ENCODE data around the gene FTSJ1. TPM values are rescaled to one million over a fixed set of nuclear protein-coding genes. Genes with fewer than 3 reads are reported as not detected.

The FTSJ1 gene
- total RNA-seq, 2 donors from 2014 or later = 58.4 to 76.6 TPM

GRCh38 chrX:48480583-48480982 is 4.6 kb downstream of the FTSJ1 start:
- no peak for ATAC-seq
- no peak for DNase-seq (ENCODE audit: low spot score in 2 of 2)
- H3K27ac Mint-ChIP-seq = peak overlapping the region; percentile 69 to 85

GRCh38 chrX:48482526-48482925 is 6.5 kb downstream of the FTSJ1 start:
- Mint-ChIP-seq H3K9me3 (no peaks in the 10 kb centered on the region), H3K36me3 (peaks cover 5 to 10% of the 10 kb centered on the region in 2 donors), H3K27ac (no peak overlapping the region)
- DNase-seq (ENCODE audit: low spot score in 2 of 2) (no peak), ATAC-seq (no peak)

More at GRCh38 chrX:48480583-48480982, 4.6 kb downstream of the FTSJ1 start:
- Mint-ChIP-seq H3K9me3 (no peaks in the 10 kb centered on the region), H3K36me3 (peaks cover 25 to 26% of the 10 kb centered on the region in 2 donors)

GRCh38 chrX:48487362-48487798 is 11.4 kb downstream of the FTSJ1 start:
- ATAC-seq (peak in 1 of 2 donors; percentile 54), DNase-seq (ENCODE audit: low spot score in 2 of 2) (no peak)
- Mint-ChIP-seq H3K36me3 (no peaks in the 10 kb centered on the region), H3K9me3 (no peaks in the 10 kb centered on the region), H3K27ac (no peak overlapping the region)

DNA sequence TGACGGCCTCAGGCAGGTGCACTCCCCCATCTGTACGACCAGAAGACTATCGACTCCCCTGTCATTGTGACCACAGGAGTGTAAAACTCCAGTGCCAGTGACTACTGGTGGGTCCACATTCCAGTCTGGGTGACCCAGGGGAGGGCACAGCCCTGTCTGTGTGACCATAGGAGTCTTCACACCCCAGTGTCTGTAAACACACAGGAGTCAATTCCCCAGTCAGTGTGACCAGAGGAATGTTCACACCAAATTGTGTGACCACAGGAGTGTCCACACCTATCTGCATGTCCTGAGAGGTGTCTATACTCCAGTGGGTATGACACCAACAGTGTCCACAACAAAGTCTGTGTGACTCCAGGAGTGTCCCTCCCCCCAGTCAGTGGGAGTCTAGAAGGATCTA is 12.0 kb downstream of the FTSJ1 start:
- H3K27ac Mint-ChIP-seq = no peak overlapping the region
- no peak for DNase-seq (ENCODE audit: low spot score in 2 of 2)
- no peaks in the 10 kb centered on the region for H3K9me3 Mint-ChIP-seq
- no peaks in the 10 kb centered on the region for H3K36me3 Mint-ChIP-seq
- no peak for ATAC-seq

- no peaks in the 10 kb centered on the region for H3K36me3 Mint-ChIP-seq
- ATAC-seq (no peak), DNase-seq (ENCODE audit: low spot score in 2 of 2) (no peak)
- H3K9me3 Mint-ChIP-seq = no peaks in the 10 kb centered on the region
- H3K27ac Mint-ChIP-seq = no peak overlapping the region
Observed at GRCh38 chrX:48489296-48489695, 13.3 kb downstream of the FTSJ1 start.

DNA sequence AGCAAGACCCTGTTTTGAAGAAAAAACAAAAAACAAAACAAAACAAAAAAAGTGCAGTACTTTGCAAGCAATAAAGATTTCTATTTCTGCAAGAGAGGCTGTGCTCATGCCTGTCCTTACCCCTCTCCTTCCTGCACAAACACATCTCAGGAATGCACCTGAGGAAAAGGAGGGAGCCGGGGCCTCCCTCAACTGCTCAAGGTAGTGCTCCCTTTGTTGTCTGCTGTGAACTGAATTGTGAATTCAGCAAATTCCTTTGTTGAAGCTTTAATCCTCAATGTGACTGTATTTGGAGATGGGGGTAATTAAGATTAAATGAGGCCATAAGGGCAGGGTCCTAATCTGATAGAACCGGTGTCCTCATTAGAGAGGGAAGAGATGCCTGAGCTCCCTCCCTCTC is 13.9 kb downstream of the FTSJ1 start:
- Mint-ChIP-seq H3K36me3 (no peaks in the 10 kb centered on the region), H3K27ac (no peak overlapping the region), H3K9me3 (no peaks in the 10 kb centered on the region)
- ATAC-seq (no peak), DNase-seq (ENCODE audit: low spot score in 2 of 2) (no peak)

DNA sequence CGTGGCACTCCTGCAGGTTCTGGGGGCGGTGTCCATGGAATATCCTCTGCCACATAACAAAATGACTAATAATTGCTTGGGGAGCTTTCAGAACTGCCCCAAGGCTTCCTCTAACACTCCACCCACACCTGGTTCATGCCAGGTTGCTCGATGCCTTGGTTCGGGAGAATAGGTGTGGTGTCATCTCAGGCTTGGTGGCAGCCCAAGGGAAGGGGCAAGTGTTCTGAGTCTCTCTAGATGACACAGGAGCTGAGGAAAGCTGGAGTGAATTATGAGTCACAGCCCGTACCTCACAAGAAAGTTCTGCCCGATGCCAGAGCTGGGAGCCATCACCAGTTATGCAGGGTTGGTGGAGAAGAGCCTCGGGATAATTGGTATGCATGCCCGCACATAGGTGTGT is 14.7 kb downstream of the FTSJ1 start:
- no peak overlapping the region for H3K27ac Mint-ChIP-seq
- ATAC-seq (no peak), DNase-seq (ENCODE audit: low spot score in 2 of 2) (no peak)
- H3K9me3 Mint-ChIP-seq = no peaks in the 10 kb centered on the region
- no peaks in the 10 kb centered on the region for H3K36me3 Mint-ChIP-seq

GRCh38 chrX:48491809-48492208 is 15.8 kb downstream of the FTSJ1 start:
- Mint-ChIP-seq H3K9me3 (no peaks in the 10 kb centered on the region), H3K36me3 (no peaks in the 10 kb centered on the region), H3K27ac (no peak overlapping the region)
- DNase-seq (ENCODE audit: low spot score in 2 of 2) (no peak), ATAC-seq (no peak)

DNA sequence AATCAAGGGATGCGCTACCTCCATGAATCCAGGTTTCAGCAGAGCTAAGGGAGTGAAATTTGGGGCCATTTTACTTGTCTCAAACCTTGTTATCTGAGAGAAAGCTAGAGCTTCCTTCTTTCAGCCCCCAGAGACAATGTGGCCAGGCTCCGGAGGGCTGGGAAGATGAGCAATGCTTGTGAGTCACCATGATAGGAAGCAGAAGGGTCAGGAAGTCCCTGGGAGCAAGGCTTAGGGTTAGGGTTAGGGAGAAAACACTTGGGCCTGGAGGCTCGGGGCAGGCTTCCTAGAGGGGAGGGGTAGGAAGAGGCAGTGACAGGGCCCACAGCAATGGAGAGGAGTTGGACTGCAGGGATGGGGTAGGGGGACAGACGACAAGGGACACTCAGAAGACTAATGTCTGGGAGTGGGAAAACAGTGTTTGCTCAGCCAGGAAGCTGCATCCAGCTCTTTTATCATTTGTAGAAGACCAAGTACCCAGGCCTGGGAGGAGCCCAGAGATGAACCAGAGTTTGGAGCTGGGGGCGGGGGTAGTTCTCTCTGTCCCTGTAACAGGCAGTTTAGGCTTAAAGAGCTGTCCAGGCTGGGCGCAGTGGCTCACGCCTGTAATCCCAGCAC is 16.4 kb downstream of the FTSJ1 start:
- DNase-seq (ENCODE audit: low spot score in 2 of 2) (no peak), ATAC-seq (no peak)
- Mint-ChIP-seq H3K36me3 (no peaks in the 10 kb centered on the region), H3K9me3 (no peaks in the 10 kb centered on the region), H3K27ac (no peak overlapping the region)

GRCh38 chrX:48493890-48494364 is 17.9 kb downstream of the FTSJ1 start:
- Mint-ChIP-seq H3K36me3 (no peaks in the 10 kb centered on the region), H3K27ac (no peak overlapping the region), H3K9me3 (no peaks in the 10 kb centered on the region)
- ATAC-seq = peak in 1 of 2 donors; percentile 24
- peak in 1 of 2 donors; percentile 8 for DNase-seq (ENCODE audit: low spot score in 2 of 2)

GRCh38 chrX:48496660-48497059 is 20.7 kb downstream of the FTSJ1 start:
- no peak overlapping the region for H3K27ac Mint-ChIP-seq
- H3K9me3 Mint-ChIP-seq = no peaks in the 10 kb centered on the region
- H3K36me3 Mint-ChIP-seq = no peaks in the 10 kb centered on the region

GRCh38 chrX:48497871-48498270 is 21.9 kb downstream of the FTSJ1 start:
- DNase-seq (ENCODE audit: low spot score in 2 of 2) = no peak
- no peak for ATAC-seq
- H3K36me3 Mint-ChIP-seq = no peaks in the 10 kb centered on the region
- no peak overlapping the region for H3K27ac Mint-ChIP-seq
- H3K9me3 Mint-ChIP-seq = no peaks in the 10 kb centered on the region

More at GRCh38 chrX:48496660-48497059, 20.7 kb downstream of the FTSJ1 start:
- ATAC-seq = no peak
- DNase-seq (ENCODE audit: low spot score in 2 of 2) = no peak

DNA sequence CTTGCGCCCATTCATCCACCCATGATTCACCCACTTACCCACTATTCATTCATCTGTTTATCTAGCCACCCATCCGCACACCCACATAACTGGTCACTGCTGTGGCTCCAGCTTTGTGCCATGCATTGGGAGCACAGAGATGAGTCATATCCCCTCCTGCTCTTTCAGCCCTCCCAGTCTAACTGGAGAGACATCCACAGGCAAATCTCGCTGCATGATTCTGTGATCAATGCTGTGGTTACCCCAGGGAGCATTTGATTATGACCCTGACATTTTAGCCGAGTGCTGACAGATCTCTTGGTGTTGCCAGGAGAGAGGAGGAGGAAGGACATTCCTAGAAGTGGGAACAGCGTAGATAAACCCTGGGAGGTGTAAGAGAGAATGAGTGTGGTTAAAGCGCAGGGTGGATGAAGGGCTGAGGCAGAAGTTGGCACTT is 22.4 kb downstream of the FTSJ1 start:
- Mint-ChIP-seq H3K27ac (no peak overlapping the region), H3K9me3 (no peaks in the 10 kb centered on the region), H3K36me3 (no peaks in the 10 kb centered on the region)
- ATAC-seq (peak in 1 of 2 donors; percentile 65), DNase-seq (ENCODE audit: low spot score in 2 of 2) (no peak)

DNA sequence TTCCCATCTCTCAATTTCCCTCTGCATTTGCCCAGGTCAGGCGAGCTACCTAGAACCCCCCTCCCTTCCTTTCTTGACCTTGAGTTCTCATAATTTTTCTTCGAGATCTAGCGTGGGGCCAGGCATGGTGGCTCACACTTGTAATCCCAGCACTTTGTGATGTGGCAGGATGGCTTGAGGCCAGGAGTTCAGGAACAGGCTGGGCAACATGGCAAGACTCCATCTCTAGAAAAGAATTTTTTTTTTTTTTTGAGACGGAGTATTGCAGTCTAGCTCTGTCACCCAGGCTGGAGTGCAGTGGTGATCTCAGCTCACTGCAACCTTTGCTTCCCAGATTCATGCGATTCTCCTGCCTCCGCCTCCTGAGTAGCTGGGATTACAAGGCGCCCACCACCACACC is 28.3 kb downstream of the FTSJ1 start:
- no peak overlapping the region for H3K27ac Mint-ChIP-seq
- ATAC-seq (no peak), DNase-seq (ENCODE audit: low spot score in 2 of 2) (no peak)
- no peaks in the 10 kb centered on the region for H3K36me3 Mint-ChIP-seq
- no peaks in the 10 kb centered on the region for H3K9me3 Mint-ChIP-seq

- H3K27ac Mint-ChIP-seq = no peak overlapping the region
- no peaks in the 10 kb centered on the region for H3K36me3 Mint-ChIP-seq
Observed at GRCh38 chrX:48505481-48505880, 29.5 kb downstream of the FTSJ1 start.

DNA sequence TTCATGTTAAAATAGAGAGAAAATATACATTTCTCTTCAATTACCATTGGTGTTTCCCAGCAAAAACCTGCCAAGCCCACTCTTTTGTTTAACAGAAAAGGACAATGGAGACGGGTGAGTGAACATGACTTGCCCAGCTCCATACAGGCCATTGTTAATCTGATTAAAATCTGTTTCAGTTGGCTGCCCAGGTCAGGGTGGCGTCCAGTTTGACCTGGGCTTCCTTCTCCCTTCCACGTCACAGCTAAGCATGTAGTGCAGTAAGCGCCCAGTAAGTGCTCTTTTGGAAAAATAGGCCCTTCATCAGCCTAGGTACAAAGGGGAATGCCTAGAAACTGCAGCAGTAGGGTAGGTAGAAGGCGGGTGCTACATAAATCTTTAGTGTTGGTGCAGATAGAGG is 31.2 kb downstream of the FTSJ1 start:
- ATAC-seq (no peak), DNase-seq (ENCODE audit: low spot score in 2 of 2) (no peak)
- Mint-ChIP-seq H3K9me3 (no peaks in the 10 kb centered on the region), H3K27ac (no peak overlapping the region), H3K36me3 (no peaks in the 10 kb centered on the region)

More at GRCh38 chrX:48505481-48505880, 29.5 kb downstream of the FTSJ1 start:
- ATAC-seq = no peak
- no peaks in the 10 kb centered on the region for H3K9me3 Mint-ChIP-seq
- DNase-seq (ENCODE audit: low spot score in 2 of 2) = no peak

GRCh38 chrX:48508400-48509244 is 32.6 kb downstream of the FTSJ1 start, which contains the start of gene PORCN:
TSS of gene PORCN (plus strand) at chrX:48508992. CDS start at chrX:48509821, 829 bp downstream.
- Mint-ChIP-seq H3K27ac (peak within 1 kb of the TSS; percentile 87 to 92), H3K36me3 (no peaks in the 10 kb centered on the region), H3K9me3 (no peaks in the 10 kb centered on the region)
- ATAC-seq (peak; percentile 94 to 98), DNase-seq (ENCODE audit: low spot score in 2 of 2) (peak; percentile 67 to 76)
